ENCODE results near the gene APBB2. TPM values are rescaled to one million over a fixed set of nuclear protein-coding genes. Genes with fewer than 3 reads are reported as not detected.

APBB2 gene
- total and polyA plus RNA-seq, 2 of the 8 experiments (the other 6 are each of a cell fraction or from before 2014, with no cell fraction given) = 58.7 to 59.4 TPM

DNA sequence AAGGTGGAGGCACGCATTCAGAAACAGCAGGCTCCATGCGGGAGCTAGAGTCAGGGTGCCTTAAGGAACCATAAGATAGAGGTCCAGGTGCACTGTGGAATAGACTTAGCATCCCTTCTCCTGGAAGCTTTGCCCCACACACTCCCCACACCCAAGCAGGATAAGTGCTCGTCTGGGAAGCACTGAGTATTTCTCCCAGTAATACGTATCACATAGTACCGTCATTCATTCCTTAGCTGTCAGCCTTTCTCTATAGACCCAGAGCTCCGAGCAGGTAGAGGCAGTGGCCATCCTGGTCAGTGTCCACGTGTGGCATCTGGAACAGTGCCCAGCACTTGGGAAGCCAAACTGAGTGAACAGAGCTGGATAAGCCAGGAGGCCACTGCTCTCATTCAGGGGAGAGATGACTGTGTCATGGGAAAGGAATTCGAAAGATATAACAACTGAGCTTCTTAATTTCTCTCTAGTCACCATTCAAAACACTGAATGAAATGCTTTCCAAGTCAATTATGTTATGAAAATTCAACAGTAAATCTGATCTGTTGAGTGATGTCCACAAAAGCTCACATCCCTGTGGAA lies 9.9 kb downstream of the APBB2 start (continued):
- no peak for TF ChIP-seq CHD7 (IDR thresholded peaks at IDR 0.05; ENCODE audit: insufficient replicate concordance, low read length)
- TF ChIP-seq CTCF (IDR thresholded peaks at IDR 0.05; ENCODE audit: control extremely low read depth in 1 of 3, insufficient read depth in 1 of 3, low read depth in 1 of 3, low read length in 3 of 3) = no peak
- TF ChIP-seq HDAC2 (IDR thresholded peaks at IDR 0.05; ENCODE audit: borderline replicate concordance in 1 of 2, low read depth in 2 of 2, low read length in 2 of 2) = no peak
- TF ChIP-seq GABPA (IDR thresholded peaks at IDR 0.05; ENCODE audit: borderline replicate concordance, insufficient read depth, low read length) = no peak
- TF ChIP-seq PHF8 (conservative IDR thresholded peaks at IDR 0.05; ENCODE audit: low read depth, low read length) = no peak
- TF ChIP-seq CBX8 (IDR thresholded peaks at IDR 0.05; ENCODE audit: borderline replicate concordance, low read depth, low read length) = no peak
- TF ChIP-seq RNF2 (IDR thresholded peaks at IDR 0.05; ENCODE audit: borderline replicate concordance, low read depth, low read length, missing control alignments, poor library complexity, severe bottlenecking) = no peak

All from H1 (cell line).